ENCODE measurements around the gene SLC16A3. TPM values are rescaled to one million over a fixed set of nuclear protein-coding genes. Genes with fewer than 3 reads are reported as not detected.

Gene SLC16A3
- total and polyA plus RNA-seq, 9 of the 15 experiments (the other 6 are each of a cell fraction or from before 2014, with no cell fraction given) = 0.11 to 5.4 (median 1.2) TPM; not detected in 2

DNA sequence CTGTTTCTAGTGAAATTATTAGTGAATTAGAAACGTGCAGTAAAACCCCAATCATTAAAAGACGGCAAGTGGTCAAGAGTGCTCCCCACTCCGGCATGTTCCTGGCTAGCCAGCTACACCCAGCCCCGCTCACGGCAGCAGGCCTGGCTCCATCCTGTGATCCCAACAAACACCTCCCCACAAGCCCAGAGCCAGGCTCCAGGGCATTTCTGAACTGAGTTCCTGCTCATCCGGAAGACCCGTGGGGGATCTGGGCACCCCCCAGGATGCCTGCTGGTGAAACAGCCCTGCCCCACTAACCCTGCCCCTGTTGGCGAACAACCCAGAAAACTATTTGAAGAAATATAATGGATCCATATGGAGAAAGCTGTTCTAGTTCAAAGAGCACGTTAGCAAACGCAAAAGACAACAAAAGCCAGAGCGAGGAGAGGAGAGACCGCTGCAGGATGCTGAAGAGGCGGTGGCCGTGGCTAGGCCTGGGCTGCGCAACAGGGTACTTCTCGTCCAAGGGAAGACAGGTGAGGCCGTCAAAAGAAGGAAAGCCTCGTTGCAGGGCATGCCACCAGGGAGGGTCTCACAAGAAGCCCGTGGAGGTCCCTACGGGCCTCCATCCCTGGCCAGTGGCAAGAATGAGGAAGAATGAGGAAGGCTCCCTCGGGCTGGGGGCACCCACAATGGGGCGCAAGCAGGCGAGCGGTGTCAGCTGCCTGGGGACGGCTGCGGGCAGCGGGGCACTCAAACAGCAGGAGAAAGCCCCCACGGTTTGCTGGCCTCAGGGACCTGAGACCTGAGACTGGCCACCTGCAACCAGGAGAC is 19.2 kb downstream of the SLC16A3 start (continued):
- no peak for TF ChIP-seq GTF2F1 (IDR thresholded peaks at IDR 0.05; ENCODE audit: low read depth, low read length)
- TF ChIP-seq CCAR2 (IDR thresholded peaks at IDR 0.05; ENCODE audit: low read depth, low read length) = no peak
- TF ChIP-seq, protein P1, sequence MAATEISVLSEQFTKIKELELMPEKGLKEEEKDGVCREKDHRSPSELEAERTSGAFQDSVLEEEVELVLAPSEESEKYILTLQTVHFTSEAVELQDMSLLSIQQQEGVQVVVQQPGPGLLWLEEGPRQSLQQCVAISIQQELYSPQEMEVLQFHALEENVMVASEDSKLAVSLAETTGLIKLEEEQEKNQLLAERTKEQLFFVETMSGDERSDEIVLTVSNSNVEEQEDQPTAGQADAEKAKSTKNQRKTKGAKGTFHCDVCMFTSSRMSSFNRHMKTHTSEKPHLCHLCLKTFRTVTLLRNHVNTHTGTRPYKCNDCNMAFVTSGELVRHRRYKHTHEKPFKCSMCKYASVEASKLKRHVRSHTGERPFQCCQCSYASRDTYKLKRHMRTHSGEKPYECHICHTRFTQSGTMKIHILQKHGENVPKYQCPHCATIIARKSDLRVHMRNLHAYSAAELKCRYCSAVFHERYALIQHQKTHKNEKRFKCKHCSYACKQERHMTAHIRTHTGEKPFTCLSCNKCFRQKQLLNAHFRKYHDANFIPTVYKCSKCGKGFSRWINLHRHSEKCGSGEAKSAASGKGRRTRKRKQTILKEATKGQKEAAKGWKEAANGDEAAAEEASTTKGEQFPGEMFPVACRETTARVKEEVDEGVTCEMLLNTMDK (IDR thresholded peaks at IDR 0.05; ENCODE audit: borderline replicate concordance, insufficient read depth, low read depth, low read length, poor library complexity, severe bottlenecking) = no peak
- TF ChIP-seq HDAC6 (IDR thresholded peaks at IDR 0.05; ENCODE audit: low read depth, low read length) = no peak
- TF ChIP-seq KDM4B (IDR thresholded peaks at IDR 0.05; ENCODE audit: borderline replicate concordance in 2 of 2, low read depth in 1 of 2) = no peak
